ENCODE measurements around the gene SLC38A10. TPM values are rescaled to one million over a fixed set of nuclear protein-coding genes. Genes with fewer than 3 reads are reported as not detected.

The SLC38A10 gene
- total and polyA plus RNA-seq, 2 of the 13 experiments (the other 11 are each of a cell fraction or from before 2014, with no cell fraction given) = 23.4 to 55.8 TPM

DNA sequence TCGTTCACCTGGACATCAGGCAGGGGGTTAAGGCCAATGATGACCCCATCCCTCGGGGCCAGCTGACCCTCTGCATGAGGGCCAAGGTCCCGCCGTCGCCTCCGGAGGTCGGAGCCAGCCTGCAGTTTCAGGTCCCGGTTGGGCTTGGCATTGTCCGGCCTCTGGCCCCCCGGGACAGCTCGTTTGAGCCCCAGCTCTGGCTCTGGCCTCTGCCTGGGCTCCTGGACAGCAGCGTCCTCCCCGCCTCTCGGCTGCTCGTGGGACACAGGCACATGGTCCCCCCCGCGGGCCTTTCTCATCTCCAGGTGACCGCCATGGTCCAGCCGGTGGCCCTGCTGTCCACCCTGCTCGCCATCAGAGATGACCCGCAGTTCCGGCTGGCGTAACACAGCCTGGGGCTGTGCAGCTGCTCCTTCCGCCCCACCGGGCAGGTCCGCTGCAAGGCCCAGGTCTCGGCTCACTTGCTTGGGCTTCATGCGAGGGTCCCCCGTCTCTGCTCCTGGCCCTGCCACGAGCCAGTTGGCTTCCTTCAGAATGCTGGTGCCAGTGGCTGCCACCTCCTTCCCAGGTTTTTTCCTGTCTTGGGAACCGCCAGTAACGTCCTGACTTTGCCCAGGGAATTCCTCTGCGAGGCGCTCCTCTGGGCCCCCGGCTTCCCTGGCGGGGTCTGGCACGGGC lies 49.3 kb downstream of the SLC38A10 start (continued):
- TF ChIP-seq, protein P1, sequence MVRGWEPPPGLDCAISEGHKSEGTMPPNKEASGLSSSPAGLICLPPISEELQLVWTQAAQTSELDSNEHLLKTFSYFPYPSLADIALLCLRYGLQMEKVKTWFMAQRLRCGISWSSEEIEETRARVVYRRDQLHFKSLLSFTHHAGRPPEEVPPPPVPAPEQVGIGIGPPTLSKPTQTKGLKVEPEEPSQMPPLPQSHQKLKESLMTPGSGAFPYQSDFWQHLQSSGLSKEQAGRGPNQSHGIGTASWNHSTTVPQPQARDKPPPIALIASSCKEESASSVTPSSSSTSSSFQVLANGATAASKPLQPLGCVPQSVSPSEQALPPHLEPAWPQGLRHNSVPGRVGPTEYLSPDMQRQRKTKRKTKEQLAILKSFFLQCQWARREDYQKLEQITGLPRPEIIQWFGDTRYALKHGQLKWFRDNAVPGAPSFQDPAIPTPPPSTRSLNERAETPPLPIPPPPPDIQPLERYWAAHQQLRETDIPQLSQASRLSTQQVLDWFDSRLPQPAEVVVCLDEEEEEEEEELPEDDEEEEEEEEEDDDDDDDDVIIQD (CRISPR knock-in tag; IDR thresholded peaks at IDR 0.05; ENCODE audit: low read depth) = no peak
- TF ChIP-seq ELF1 (CRISPR knock-in tag; IDR thresholded peaks at IDR 0.05) = no peak
- TF ChIP-seq, protein P2, sequence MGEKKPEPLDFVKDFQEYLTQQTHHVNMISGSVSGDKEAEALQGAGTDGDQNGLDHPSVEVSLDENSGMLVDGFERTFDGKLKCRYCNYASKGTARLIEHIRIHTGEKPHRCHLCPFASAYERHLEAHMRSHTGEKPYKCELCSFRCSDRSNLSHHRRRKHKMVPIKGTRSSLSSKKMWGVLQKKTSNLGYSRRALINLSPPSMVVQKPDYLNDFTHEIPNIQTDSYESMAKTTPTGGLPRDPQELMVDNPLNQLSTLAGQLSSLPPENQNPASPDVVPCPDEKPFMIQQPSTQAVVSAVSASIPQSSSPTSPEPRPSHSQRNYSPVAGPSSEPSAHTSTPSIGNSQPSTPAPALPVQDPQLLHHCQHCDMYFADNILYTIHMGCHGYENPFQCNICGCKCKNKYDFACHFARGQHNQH (CRISPR knock-in tag; IDR thresholded peaks at IDR 0.05) = no peak; the same call in 1 of the 2 replicates
- no peak for TF ChIP-seq BRCA1 (CRISPR knock-in tag; IDR thresholded peaks at IDR 0.05)
- no peak for TF ChIP-seq ZBTB7B (CRISPR knock-in tag; IDR thresholded peaks at IDR 0.05)
- TF ChIP-seq, protein P3, sequence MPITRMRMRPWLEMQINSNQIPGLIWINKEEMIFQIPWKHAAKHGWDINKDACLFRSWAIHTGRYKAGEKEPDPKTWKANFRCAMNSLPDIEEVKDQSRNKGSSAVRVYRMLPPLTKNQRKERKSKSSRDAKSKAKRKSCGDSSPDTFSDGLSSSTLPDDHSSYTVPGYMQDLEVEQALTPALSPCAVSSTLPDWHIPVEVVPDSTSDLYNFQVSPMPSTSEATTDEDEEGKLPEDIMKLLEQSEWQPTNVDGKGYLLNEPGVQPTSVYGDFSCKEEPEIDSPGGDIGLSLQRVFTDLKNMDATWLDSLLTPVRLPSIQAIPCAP (CRISPR knock-in tag; IDR thresholded peaks at IDR 0.05; ENCODE audit: low read depth) = no peak
- TF ChIP-seq, protein P4, sequence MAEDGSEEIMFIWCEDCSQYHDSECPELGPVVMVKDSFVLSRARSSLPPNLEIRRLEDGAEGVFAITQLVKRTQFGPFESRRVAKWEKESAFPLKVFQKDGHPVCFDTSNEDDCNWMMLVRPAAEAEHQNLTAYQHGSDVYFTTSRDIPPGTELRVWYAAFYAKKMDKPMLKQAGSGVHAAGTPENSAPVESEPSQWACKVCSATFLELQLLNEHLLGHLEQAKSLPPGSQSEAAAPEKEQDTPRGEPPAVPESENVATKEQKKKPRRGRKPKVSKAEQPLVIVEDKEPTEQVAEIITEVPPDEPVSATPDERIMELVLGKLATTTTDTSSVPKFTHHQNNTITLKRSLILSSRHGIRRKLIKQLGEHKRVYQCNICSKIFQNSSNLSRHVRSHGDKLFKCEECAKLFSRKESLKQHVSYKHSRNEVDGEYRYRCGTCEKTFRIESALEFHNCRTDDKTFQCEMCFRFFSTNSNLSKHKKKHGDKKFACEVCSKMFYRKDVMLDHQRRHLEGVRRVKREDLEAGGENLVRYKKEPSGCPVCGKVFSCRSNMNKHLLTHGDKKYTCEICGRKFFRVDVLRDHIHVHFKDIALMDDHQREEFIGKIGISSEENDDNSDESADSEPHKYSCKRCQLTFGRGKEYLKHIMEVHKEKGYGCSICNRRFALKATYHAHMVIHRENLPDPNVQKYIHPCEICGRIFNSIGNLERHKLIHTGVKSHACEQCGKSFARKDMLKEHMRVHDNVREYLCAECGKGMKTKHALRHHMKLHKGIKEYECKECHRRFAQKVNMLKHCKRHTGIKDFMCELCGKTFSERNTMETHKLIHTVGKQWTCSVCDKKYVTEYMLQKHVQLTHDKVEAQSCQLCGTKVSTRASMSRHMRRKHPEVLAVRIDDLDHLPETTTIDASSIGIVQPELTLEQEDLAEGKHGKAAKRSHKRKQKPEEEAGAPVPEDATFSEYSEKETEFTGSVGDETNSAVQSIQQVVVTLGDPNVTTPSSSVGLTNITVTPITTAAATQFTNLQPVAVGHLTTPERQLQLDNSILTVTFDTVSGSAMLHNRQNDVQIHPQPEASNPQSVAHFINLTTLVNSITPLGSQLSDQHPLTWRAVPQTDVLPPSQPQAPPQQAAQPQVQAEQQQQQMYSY (CRISPR knock-in tag; IDR thresholded peaks at IDR 0.05) = no peak
- TF ChIP-seq ZNF782 (CRISPR knock-in tag; IDR thresholded peaks at IDR 0.05; ENCODE audit: borderline replicate concordance) = no peak
- TF ChIP-seq, protein P5, sequence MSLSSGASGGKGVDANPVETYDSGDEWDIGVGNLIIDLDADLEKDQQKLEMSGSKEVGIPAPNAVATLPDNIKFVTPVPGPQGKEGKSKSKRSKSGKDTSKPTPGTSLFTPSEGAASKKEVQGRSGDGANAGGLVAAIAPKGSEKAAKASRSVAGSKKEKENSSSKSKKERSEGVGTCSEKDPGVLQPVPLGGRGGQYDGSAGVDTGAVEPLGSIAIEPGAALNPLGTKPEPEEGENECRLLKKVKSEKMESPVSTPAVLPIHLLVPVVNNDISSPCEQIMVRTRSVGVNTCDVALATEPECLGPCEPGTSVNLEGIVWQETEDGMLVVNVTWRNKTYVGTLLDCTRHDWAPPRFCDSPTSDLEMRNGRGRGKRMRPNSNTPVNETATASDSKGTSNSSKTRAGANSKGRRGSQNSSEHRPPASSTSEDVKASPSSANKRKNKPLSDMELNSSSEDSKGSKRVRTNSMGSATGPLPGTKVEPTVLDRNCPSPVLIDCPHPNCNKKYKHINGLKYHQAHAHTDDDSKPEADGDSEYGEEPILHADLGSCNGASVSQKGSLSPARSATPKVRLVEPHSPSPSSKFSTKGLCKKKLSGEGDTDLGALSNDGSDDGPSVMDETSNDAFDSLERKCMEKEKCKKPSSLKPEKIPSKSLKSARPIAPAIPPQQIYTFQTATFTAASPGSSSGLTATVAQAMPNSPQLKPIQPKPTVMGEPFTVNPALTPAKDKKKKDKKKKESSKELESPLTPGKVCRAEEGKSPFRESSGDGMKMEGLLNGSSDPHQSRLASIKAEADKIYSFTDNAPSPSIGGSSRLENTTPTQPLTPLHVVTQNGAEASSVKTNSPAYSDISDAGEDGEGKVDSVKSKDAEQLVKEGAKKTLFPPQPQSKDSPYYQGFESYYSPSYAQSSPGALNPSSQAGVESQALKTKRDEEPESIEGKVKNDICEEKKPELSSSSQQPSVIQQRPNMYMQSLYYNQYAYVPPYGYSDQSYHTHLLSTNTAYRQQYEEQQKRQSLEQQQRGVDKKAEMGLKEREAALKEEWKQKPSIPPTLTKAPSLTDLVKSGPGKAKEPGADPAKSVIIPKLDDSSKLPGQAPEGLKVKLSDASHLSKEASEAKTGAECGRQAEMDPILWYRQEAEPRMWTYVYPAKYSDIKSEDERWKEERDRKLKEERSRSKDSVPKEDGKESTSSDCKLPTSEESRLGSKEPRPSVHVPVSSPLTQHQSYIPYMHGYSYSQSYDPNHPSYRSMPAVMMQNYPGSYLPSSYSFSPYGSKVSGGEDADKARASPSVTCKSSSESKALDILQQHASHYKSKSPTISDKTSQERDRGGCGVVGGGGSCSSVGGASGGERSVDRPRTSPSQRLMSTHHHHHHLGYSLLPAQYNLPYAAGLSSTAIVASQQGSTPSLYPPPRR (CRISPR knock-in tag; IDR thresholded peaks at IDR 0.05; ENCODE audit: borderline replicate concordance) = no peak
- TF ChIP-seq, protein P6, sequence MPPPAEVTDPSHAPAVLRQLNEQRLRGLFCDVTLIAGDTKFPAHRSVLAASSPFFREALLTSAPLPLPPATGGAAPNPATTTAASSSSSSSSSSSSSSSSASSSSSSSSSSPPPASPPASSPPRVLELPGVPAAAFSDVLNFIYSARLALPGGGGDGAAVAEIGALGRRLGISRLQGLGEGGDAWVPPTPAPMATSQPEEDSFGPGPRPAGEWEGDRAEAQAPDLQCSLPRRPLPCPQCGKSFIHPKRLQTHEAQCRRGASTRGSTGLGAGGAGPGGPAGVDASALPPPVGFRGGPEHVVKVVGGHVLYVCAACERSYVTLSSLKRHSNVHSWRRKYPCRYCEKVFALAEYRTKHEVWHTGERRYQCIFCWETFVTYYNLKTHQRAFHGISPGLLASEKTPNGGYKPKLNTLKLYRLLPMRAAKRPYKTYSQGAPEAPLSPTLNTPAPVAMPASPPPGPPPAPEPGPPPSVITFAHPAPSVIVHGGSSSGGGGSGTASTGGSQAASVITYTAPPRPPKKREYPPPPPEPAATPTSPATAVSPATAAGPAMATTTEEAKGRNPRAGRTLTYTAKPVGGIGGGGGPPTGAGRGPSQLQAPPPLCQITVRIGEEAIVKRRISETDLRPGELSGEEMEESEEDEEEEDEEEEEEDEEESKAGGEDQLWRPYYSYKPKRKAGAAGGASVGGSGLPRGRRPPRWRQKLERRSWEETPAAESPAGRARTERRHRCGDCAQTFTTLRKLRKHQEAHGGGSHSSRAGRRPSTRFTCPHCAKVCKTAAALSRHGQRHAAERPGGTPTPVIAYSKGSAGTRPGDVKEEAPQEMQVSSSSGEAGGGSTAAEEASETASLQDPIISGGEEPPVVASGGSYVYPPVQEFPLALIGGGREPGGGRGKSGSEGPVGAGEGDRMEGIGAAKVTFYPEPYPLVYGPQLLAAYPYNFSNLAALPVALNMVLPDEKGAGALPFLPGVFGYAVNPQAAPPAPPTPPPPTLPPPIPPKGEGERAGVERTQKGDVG (CRISPR knock-in tag; IDR thresholded peaks at IDR 0.05; ENCODE audit: borderline replicate concordance) = no peak
- no peak for TF ChIP-seq STAG1 (CRISPR knock-in tag; IDR thresholded peaks at IDR 0.05)
- TF ChIP-seq KAT2B (IDR thresholded peaks at IDR 0.05; ENCODE audit: borderline replicate concordance, low read depth, low read length) = no peak
- no peak for TF ChIP-seq ZNF589 (CRISPR knock-in tag; conservative IDR thresholded peaks at IDR 0.05)

All from HepG2 (cell line).